DMS153 treated with DMSO at 0.1 percent for 48 hours (cell line): Measurements from ENCODE around the gene TRIM6.
"Not testable (repeated sequence)": the region's sequence is repeated elsewhere in the genome, so short reads cannot be mapped to it uniquely, and the experiment has no call there.

Experiments used
- DNase-seq: peaks from one replicate; lab custom pipeline; 2025; ENCODE audit not compliant: unreplicated experiment; lab: John Stamatoyannopoulos, UW

TRIM6 gene

GRCh38 chr11:5596607-5597201 lies at the start of gene TRIM6:
Gene TRIM6 (plus strand): TSS chr11:5596637. CDS start chr11:5596898, 261 bp downstream.
- no peak for DNase-seq

GRCh38 chr11:5547982-5548381 lies 48.5 kb upstream of the TRIM6 start:
- no peak for DNase-seq

- DNase-seq, result no peak
Measured at GRCh38 chr11:5548440-5548839, 48.0 kb upstream of the TRIM6 start, which contains the start of gene OR52H1. Gene OR52H1 (minus strand): TSS chr11:5548540. CDS start chr11:5545505, 3,035 bp downstream.

- DNase-seq, result no peak
Measured at GRCh38 chr11:5550440-5551095, 45.9 kb upstream of the TRIM6 start.

- no peak for DNase-seq
Measured at GRCh38 chr11:5553343-5553742, 43.1 kb upstream of the TRIM6 start.

GRCh38 chr11:5556596-5557188 lies 39.7 kb upstream of the TRIM6 start:
- DNase-seq, result no peak

GRCh38 chr11:5557751-5558150 lies 38.7 kb upstream of the TRIM6 start:
- DNase-seq, result no peak

GRCh38 chr11:5564259-5565019 lies 32.0 kb upstream of the TRIM6 start:
- DNase-seq, result no peak

- DNase-seq, result no peak
Measured at GRCh38 chr11:5574654-5575053, 21.8 kb upstream of the TRIM6 start.

GRCh38 chr11:5575152-5575551 lies 21.3 kb upstream of the TRIM6 start:
- no peak for DNase-seq

- DNase-seq, result no peak
Measured at GRCh38 chr11:5577101-5577500, 19.3 kb upstream of the TRIM6 start.

GRCh38 chr11:5580577-5580976 lies 15.9 kb upstream of the TRIM6 start, which contains the start of gene OR52B6:
Gene OR52B6 (plus strand): TSS chr11:5580877. CDS start chr11:5580877, 0 bp downstream.
- DNase-seq, result no peak

GRCh38 chr11:5581014-5581413 lies 15.4 kb upstream of the TRIM6 start:
- no peak for DNase-seq

GRCh38 chr11:5584458-5584857 lies 12.0 kb upstream of the TRIM6 start:
- DNase-seq, result not testable (repeated sequence)

- DNase-seq, result not testable (repeated sequence)
Measured at GRCh38 chr11:5589906-5590305, 6.5 kb upstream of the TRIM6 start.

GRCh38 chr11:5591613-5592012 lies 4.8 kb upstream of the TRIM6 start:
- no peak for DNase-seq

- DNase-seq, result no peak
Measured at GRCh38 chr11:5592615-5593014, 3.8 kb upstream of the TRIM6 start.

- no peak for DNase-seq
Measured at GRCh38 chr11:5593146-5593545, 3.3 kb upstream of the TRIM6 start.

- no peak for DNase-seq
Measured at GRCh38 chr11:5597953-5598352, 1.5 kb downstream of the TRIM6 start.

GRCh38 chr11:5600374-5600851 lies 4.0 kb downstream of the TRIM6 start:
- peak; percentile 29 for DNase-seq

- not testable (repeated sequence) for DNase-seq
Measured at GRCh38 chr11:5602791-5603190, 6.4 kb downstream of the TRIM6 start.
